Neural progenitor cell (in vitro differentiated cells): ENCODE data around the gene SPOPL.

Experiments
- CTCF ChIP-seq: fragments of 200-600 bp; sonication (generic); IDR thresholded peaks from 2 replicates; pipeline ENCODE4 v1.5.1; 2017; ENCODE audit warnings: antibody characterized with exemption, mild to moderate bottlenecking
- EZH2 ChIP-seq: fragments of 200-600 bp; sonication (generic); IDR thresholded peaks from 2 replicates; pipeline ENCODE4 v1.6.1; 2017; ENCODE audit warnings: antibody characterized with exemption, mild to moderate bottlenecking, moderate library complexity
- EZH2phosphoT487 ChIP-seq: fragments of 200-600 bp; sonication (generic); IDR thresholded peaks from 2 replicates; pipeline ENCODE4 v1.6.1; 2017; ENCODE audit warnings: antibody characterized with exemption

GRCh38 chr2:138550670-138551287 lies 49.2 kb downstream of the SPOPL start:
- no peak for TF ChIP-seq CTCF
- TF ChIP-seq EZH2: no peak
- TF ChIP-seq EZH2phosphoT487: no peak
